ENCODE results near the gene RRAD. TPM values are rescaled to one million over a fixed set of nuclear protein-coding genes. Genes with fewer than 3 reads are reported as not detected.
"Not testable (repeated sequence)": the region's sequence is repeated elsewhere in the genome, so short reads cannot be mapped to it uniquely, and the experiment has no call there.

Gene RRAD
- total RNA-seq, 2 donors from 2014 or later: 2.1 to 6.5 TPM

GRCh38 chr16:66945939-66946338 is 20.6 kb upstream of the RRAD start:
- no peaks in the 10 kb centered on the region for H3K9me3 Mint-ChIP-seq
- peaks cover 9% of the 10 kb centered on the region for H3K4me1 Mint-ChIP-seq
- H3K27me3 Mint-ChIP-seq: peaks cover 19% of the 10 kb centered on the region
- H3K27ac Mint-ChIP-seq: no peak overlapping the region
- ATAC-seq (replicated peaks): no peak
- H3K4me3 Mint-ChIP-seq: no peak overlapping the region
- H3K36me3 Mint-ChIP-seq (ENCODE audit: low read depth): peaks cover 24% of the 10 kb centered on the region

GRCh38 chr16:66944971-66945370 is 19.6 kb upstream of the RRAD start:
- H3K27me3 Mint-ChIP-seq: peaks cover 16% of the 10 kb centered on the region
- peaks cover 29% of the 10 kb centered on the region for H3K36me3 Mint-ChIP-seq (ENCODE audit: low read depth)
- ATAC-seq (replicated peaks); H3K27ac Mint-ChIP-seq; H3K4me3 Mint-ChIP-seq; H3K4me1 Mint-ChIP-seq; H3K9me3 Mint-ChIP-seq: not testable (repeated sequence)

- Mint-ChIP-seq H3K36me3 (ENCODE audit: low read depth) (peaks cover 34% of the 10 kb centered on the region), H3K27me3 (peaks cover 10% of the 10 kb centered on the region), H3K9me3 (no peaks in the 10 kb centered on the region), H3K4me3 (no peak overlapping the region), H3K27ac (no peak overlapping the region), H3K4me1 (peaks cover 9% of the 10 kb centered on the region)
- ATAC-seq (replicated peaks): no peak
Observed at GRCh38 chr16:66944054-66944441, 18.7 kb upstream of the RRAD start.

GRCh38 chr16:66943426-66944053 is 18.2 kb upstream of the RRAD start:
- Mint-ChIP-seq H3K4me3 (no peak overlapping the region), H3K27me3 (peaks cover 5% of the 10 kb centered on the region), H3K9me3 (no peaks in the 10 kb centered on the region), H3K27ac (no peak overlapping the region), H3K36me3 (ENCODE audit: low read depth) (peaks cover 34% of the 10 kb centered on the region), H3K4me1 (peaks cover 9% of the 10 kb centered on the region)
- ATAC-seq (replicated peaks): no peak

- Mint-ChIP-seq H3K4me1 (peaks cover 9% of the 10 kb centered on the region), H3K9me3 (no peaks in the 10 kb centered on the region), H3K27me3 (no peaks in the 10 kb centered on the region), H3K27ac (no peak overlapping the region), H3K36me3 (ENCODE audit: low read depth) (peaks cover 34% of the 10 kb centered on the region), H3K4me3 (no peak overlapping the region)
- no peak for ATAC-seq (replicated peaks)
Observed at GRCh38 chr16:66942981-66943380, 17.6 kb upstream of the RRAD start.

GRCh38 chr16:66940236-66940635 is 14.9 kb upstream of the RRAD start:
- no peak for ATAC-seq (replicated peaks)
- Mint-ChIP-seq H3K36me3 (ENCODE audit: low read depth) (peaks cover 53% of the 10 kb centered on the region), H3K4me1 (peaks cover 8% of the 10 kb centered on the region), H3K9me3 (no peaks in the 10 kb centered on the region), H3K4me3 (no peak overlapping the region), H3K27ac (no peak overlapping the region), H3K27me3 (no peaks in the 10 kb centered on the region)

- Mint-ChIP-seq H3K27ac (peak overlapping the region; percentile 38), H3K36me3 (ENCODE audit: low read depth) (peaks cover 62% of the 10 kb centered on the region)
Observed at GRCh38 chr16:66939366-66939765, 14.0 kb upstream of the RRAD start.

GRCh38 chr16:66937725-66938337 is 12.5 kb upstream of the RRAD start:
- peaks cover 19% of the 10 kb centered on the region for H3K4me1 Mint-ChIP-seq
- H3K36me3 Mint-ChIP-seq (ENCODE audit: low read depth): peaks cover 72% of the 10 kb centered on the region
- H3K9me3 Mint-ChIP-seq: no peaks in the 10 kb centered on the region
- H3K27me3 Mint-ChIP-seq: no peaks in the 10 kb centered on the region
- no peak overlapping the region for H3K27ac Mint-ChIP-seq
- H3K4me3 Mint-ChIP-seq: peak overlapping the region; percentile 98
- no peak for ATAC-seq (replicated peaks)

More at GRCh38 chr16:66939366-66939765, 14.0 kb upstream of the RRAD start:
- H3K9me3 Mint-ChIP-seq: no peaks in the 10 kb centered on the region
- H3K4me1 Mint-ChIP-seq: peaks cover 8% of the 10 kb centered on the region
- no peaks in the 10 kb centered on the region for H3K27me3 Mint-ChIP-seq
- H3K4me3 Mint-ChIP-seq: no peak overlapping the region
- no peak for ATAC-seq (replicated peaks)

- ATAC-seq (replicated peaks): no peak
- H3K4me3 Mint-ChIP-seq: peak overlapping the region; percentile 98
- no peaks in the 10 kb centered on the region for H3K9me3 Mint-ChIP-seq
- H3K27ac Mint-ChIP-seq: peak overlapping the region; percentile 68
- H3K36me3 Mint-ChIP-seq (ENCODE audit: low read depth): peaks cover 72% of the 10 kb centered on the region
- H3K4me1 Mint-ChIP-seq: peaks cover 27% of the 10 kb centered on the region
- no peaks in the 10 kb centered on the region for H3K27me3 Mint-ChIP-seq
Observed at GRCh38 chr16:66936889-66937554, 11.7 kb upstream of the RRAD start.

- no peak for ATAC-seq (replicated peaks)
- H3K9me3 Mint-ChIP-seq: no peaks in the 10 kb centered on the region
Observed at GRCh38 chr16:66936462-66936861, 11.1 kb upstream of the RRAD start.

GRCh38 chr16:66935314-66936011 is 10.1 kb upstream of the RRAD start, which contains the start of gene CES2:
Gene CES2, plus strand, starts transcription at chr16:66935516. Its CDS starts 120 bp downstream, at chr16:66935636.
- Mint-ChIP-seq H3K27me3 (no peaks in the 10 kb centered on the region), H3K4me1 (peaks cover 27% of the 10 kb centered on the region), H3K36me3 (ENCODE audit: low read depth) (peaks cover 70% of the 10 kb centered on the region), H3K9me3 (no peaks in the 10 kb centered on the region), H3K27ac (peak within 1 kb of the TSS; percentile 98), H3K4me3 (peak within 1 kb of the TSS; percentile 98)
- no peak for ATAC-seq (replicated peaks)

More at GRCh38 chr16:66936462-66936861, 11.1 kb upstream of the RRAD start:
- peaks cover 27% of the 10 kb centered on the region for H3K4me1 Mint-ChIP-seq
- peaks cover 72% of the 10 kb centered on the region for H3K36me3 Mint-ChIP-seq (ENCODE audit: low read depth)
- H3K4me3 Mint-ChIP-seq: peak overlapping the region; percentile 98
- H3K27ac Mint-ChIP-seq: peak overlapping the region; percentile 68
- no peaks in the 10 kb centered on the region for H3K27me3 Mint-ChIP-seq

- Mint-ChIP-seq H3K4me1 (peaks cover 27% of the 10 kb centered on the region), H3K36me3 (ENCODE audit: low read depth) (peaks cover 72% of the 10 kb centered on the region), H3K4me3 (peak overlapping the region; percentile 98), H3K27ac (peak overlapping the region; percentile 98)
- H3K27me3 Mint-ChIP-seq; ATAC-seq (replicated peaks); H3K9me3 Mint-ChIP-seq: not testable (repeated sequence)
Observed at GRCh38 chr16:66934839-66935313, 9.5 kb upstream of the RRAD start.

GRCh38 chr16:66934138-66934838 is 9.0 kb upstream of the RRAD start, which contains the start of gene CIAO2B:
Gene CIAO2B, minus strand, starts transcription at chr16:66934402. Its CDS starts 38 bp downstream, at chr16:66934364.
- H3K4me3 Mint-ChIP-seq: peak within 1 kb of the TSS; percentile 98
- H3K4me1 Mint-ChIP-seq: peaks cover 27% of the 10 kb centered on the region
- no peaks in the 10 kb centered on the region for H3K9me3 Mint-ChIP-seq
- H3K36me3 Mint-ChIP-seq (ENCODE audit: low read depth): peaks cover 72% of the 10 kb centered on the region
- no peaks in the 10 kb centered on the region for H3K27me3 Mint-ChIP-seq
- H3K27ac Mint-ChIP-seq: peak within 1 kb of the TSS; percentile 98
- ATAC-seq (replicated peaks): peak; percentile 91

GRCh38 chr16:66933776-66934137 is 8.4 kb upstream of the RRAD start:
- H3K27ac Mint-ChIP-seq: peak overlapping the region; percentile 98
- H3K36me3 Mint-ChIP-seq (ENCODE audit: low read depth): peaks cover 72% of the 10 kb centered on the region
- no peaks in the 10 kb centered on the region for H3K9me3 Mint-ChIP-seq
- peaks cover 27% of the 10 kb centered on the region for H3K4me1 Mint-ChIP-seq
- peak overlapping the region; percentile 98 for H3K4me3 Mint-ChIP-seq
- H3K27me3 Mint-ChIP-seq: no peaks in the 10 kb centered on the region
- peak; percentile 80 for ATAC-seq (replicated peaks)

Data from activated T-helper 17 cell treated with anti-CD3 and anti-CD28 coated beads, Interleukin-2, amount 50 U/mL, for 72 hours (primary cell).